ENCODE measurements around the gene SIT1. TPM values are rescaled to one million over a fixed set of nuclear protein-coding genes. Genes with fewer than 3 reads are reported as not detected.

The SIT1 gene
- total and polyA plus RNA-seq, 2 donors (not counting 3 experiments of a cell fraction or from before 2014, with no cell fraction given) = not detected

DNA sequence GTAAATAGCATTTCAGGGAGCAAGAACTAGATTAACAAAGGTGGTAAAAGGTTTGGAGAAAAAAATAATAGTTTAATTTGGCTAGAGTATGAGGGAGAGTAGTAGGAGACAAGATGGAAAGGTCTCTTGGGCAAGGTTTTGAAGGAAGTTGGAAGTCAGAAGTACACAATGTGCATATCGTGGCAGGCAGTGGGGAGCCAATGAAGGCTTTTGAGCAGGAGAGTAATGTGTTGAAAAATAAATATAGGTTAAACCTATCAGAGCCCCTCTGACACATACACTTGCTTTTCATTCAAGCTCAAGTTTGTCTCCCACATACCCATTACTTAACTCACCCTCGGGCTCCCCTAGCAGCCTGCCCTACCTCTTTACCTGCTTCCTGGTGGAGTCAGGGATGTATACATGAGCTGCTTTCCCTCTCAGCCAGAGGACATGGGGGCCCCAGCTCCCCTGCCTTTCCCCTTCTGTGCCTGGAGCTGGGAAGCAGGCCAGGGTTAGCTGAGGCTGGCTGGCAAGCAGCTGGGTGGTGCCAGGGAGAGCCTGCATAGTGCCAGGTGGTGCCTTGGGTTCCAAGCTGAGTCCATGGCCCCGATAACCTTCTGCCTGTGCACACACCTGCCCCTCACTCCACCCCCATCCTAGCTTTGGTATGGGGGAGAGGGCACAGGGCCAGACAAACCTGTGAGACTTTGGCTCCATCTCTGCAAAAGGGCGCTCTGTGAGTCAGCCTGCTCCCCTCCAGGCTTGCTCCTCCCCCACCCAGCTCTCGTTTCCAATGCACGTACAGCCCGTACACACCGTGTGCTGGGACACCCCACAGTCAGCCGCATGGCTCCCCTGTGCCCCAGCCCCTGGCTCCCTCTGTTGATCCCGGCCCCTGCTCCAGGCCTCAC is 22.6 kb upstream of the SIT1 start, which contains the start of gene CA9:
Gene CA9, plus strand, starts transcription at position 797 of the 893 bp plus-strand sequence. Its CDS starts 32 bp downstream, at position 829.
- dilution Hi-C loops (cut with MboI; ENCODE audit: extremely low pct_ligation_motif_present, low sequenced_read_pairs) = no loop called here
- Histone ChIP-seq H3K9me1 (replicated peaks; ENCODE audit: control insufficient read depth, extremely low read depth, insufficient read depth, low read length) (no peaks in the 10 kb centered on the region), H3K79me2 (ENCODE audit: control insufficient read depth, insufficient read depth, low read length) (no peaks in the 10 kb centered on the region), H3K9ac (replicated peaks; ENCODE audit: extremely low read depth, insufficient read depth, low read length) (no peak within 1 kb of the TSS), H3K4me2 (ENCODE audit: insufficient read depth, low read length) (no peak within 1 kb of the TSS), H3K4me3 (replicated peaks in 1 of 3; ENCODE audit: insufficient read depth in 1 of 3, low read depth in 1 of 3, low read length in 3 of 3) (no peak within 1 kb of the TSS), H3K27ac (ENCODE audit: insufficient read depth, low read depth, low read length) (no peak within 1 kb of the TSS), H3K27me3 (ENCODE audit: control insufficient read depth in 2 of 2, insufficient read depth in 2 of 2, low read length in 2 of 2) (peaks cover 3 to 11% of the 10 kb centered on the region in 2 experiments), H4K20me1 (replicated peaks; ENCODE audit: control insufficient read depth, extremely low read depth, insufficient read depth, low read length) (no peaks in the 10 kb centered on the region), H2AFZ (ENCODE audit: low read depth, low read length) (no peak within 1 kb of the TSS), H3K9me3 (replicated peaks; ENCODE audit: control insufficient read depth, insufficient read depth, low read length) (no peaks in the 10 kb centered on the region), H3K4me1 (ENCODE audit: control insufficient read depth, extremely low read depth, insufficient read depth, low read length) (peaks cover 5% of the 10 kb centered on the region), H3K36me3 (ENCODE audit: control insufficient read depth in 2 of 2, extremely low read depth in 1 of 2, insufficient read depth in 2 of 2, low read length in 2 of 2) (no peaks in the 10 kb centered on the region)
- intact Hi-C loops (cut with micrococcal nuclease) = no loop called here
- ChIA-PET POLR2A (no interaction called here), CTCF (interaction anchor here (0.9 to 1.5 kb wide), 4 partner anchors 11 to 23 kb away, joined by 3 to 7 read pairs (median 5); no protein-coding TSS in a partner anchor)
- TF ChIP-seq EZH2 (IDR thresholded peaks at IDR 0.05; ENCODE audit: borderline replicate concordance, low read depth, low read length, severe bottlenecking) (no peak), MYC (IDR thresholded peaks at IDR 0.05; ENCODE audit: low read depth, low read length) (no peak), FOS (IDR thresholded peaks at IDR 0.05; ENCODE audit: borderline replicate concordance, insufficient read depth, low read length) (no peak), JUN (IDR thresholded peaks at IDR 0.05; ENCODE audit: borderline replicate concordance, insufficient read depth, insufficient read length, low read depth) (no peak), GATA2 (IDR thresholded peaks at IDR 0.05; ENCODE audit: insufficient read depth, insufficient read length, low read depth, low read length) (no peak), POLR2AphosphoS5 (IDR thresholded peaks at IDR 0.05; ENCODE audit: insufficient read depth, low read depth, low read length) (no peak), POLR2A (IDR thresholded peaks at IDR 0.05; ENCODE audit: low read depth, low read length) (no peak)
- TF ChIP-seq, protein P1, sequence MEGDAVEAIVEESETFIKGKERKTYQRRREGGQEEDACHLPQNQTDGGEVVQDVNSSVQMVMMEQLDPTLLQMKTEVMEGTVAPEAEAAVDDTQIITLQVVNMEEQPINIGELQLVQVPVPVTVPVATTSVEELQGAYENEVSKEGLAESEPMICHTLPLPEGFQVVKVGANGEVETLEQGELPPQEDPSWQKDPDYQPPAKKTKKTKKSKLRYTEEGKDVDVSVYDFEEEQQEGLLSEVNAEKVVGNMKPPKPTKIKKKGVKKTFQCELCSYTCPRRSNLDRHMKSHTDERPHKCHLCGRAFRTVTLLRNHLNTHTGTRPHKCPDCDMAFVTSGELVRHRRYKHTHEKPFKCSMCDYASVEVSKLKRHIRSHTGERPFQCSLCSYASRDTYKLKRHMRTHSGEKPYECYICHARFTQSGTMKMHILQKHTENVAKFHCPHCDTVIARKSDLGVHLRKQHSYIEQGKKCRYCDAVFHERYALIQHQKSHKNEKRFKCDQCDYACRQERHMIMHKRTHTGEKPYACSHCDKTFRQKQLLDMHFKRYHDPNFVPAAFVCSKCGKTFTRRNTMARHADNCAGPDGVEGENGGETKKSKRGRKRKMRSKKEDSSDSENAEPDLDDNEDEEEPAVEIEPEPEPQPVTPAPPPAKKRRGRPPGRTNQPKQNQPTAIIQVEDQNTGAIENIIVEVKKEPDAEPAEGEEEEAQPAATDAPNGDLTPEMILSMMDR (IDR thresholded peaks at IDR 0.05; ENCODE audit: extremely low read depth in 1 of 2, insufficient read depth in 1 of 2, low read depth in 1 of 2, low read length in 2 of 2) = no peak
- TF ChIP-seq, protein P2, sequence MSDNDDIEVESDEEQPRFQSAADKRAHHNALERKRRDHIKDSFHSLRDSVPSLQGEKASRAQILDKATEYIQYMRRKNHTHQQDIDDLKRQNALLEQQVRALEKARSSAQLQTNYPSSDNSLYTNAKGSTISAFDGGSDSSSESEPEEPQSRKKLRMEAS (IDR thresholded peaks at IDR 0.05; ENCODE audit: insufficient read depth, insufficient read length) = no peak
- no peak for FAIRE-seq
- no peak for DNase-seq (ENCODE audit: low read depth, low spot score)
- no TSS peak for BruUV-seq (replicated peaks)

Data from endothelial cell of umbilical vein (primary cell).